Mucosa of rectum (tissue), 2 donors: Measurements from ENCODE around the gene HIGD1A.

Experiments
- H3K27ac ChIP-seq, 2 donors: one replicate each; pipeline ENCODE4 v1.7.0; 2013; ENCODE audit warnings: inconsistent platforms in 2 of 2, low read depth in 2 of 2, low read length in 2 of 2
- H3K27me3 ChIP-seq, 2 donors: one replicate each; pipeline ENCODE4 v1.7.0; 2013; ENCODE audit warnings: low read length in 2 of 2; ENCODE audit not compliant: control insufficient read depth in 2 of 2, insufficient read depth in 2 of 2
- H3K36me3 ChIP-seq, 2 donors: one replicate each; pipeline ENCODE4 v1.7.0; 2013; ENCODE audit warnings: low read length in 2 of 2; ENCODE audit not compliant: control insufficient read depth in 2 of 2, insufficient read depth in 2 of 2
- H3K4me1 ChIP-seq, 2 donors: one replicate each; pipeline ENCODE4 v1.7.0; 2013; ENCODE audit warnings: low read length in 2 of 2, mild to moderate bottlenecking in 1 of 2; ENCODE audit not compliant: control insufficient read depth in 2 of 2, insufficient read depth in 2 of 2
- H3K4me3 ChIP-seq, 2 donors: one replicate each; pipeline ENCODE4 v1.7.0; 2013; ENCODE audit warnings: low read length in 2 of 2
- H3K9ac ChIP-seq, 2 donors: one replicate each; pipeline ENCODE4 v1.7.0; 2013; ENCODE audit warnings: low read length in 2 of 2, low read depth in 1 of 2, mild to moderate bottlenecking in 1 of 2
- H3K9me3 ChIP-seq, 2 donors: one replicate each; pipeline ENCODE4 v1.7.0; 2013; ENCODE audit warnings: low read length in 2 of 2; ENCODE audit not compliant: control insufficient read depth in 2 of 2
- donor health status: healthy.
- donor health status: Normal muscosa, but diverticular disease.

Gene HIGD1A

GRCh38 chr3:42801784-42802183, 2.5 kb downstream of the HIGD1A start:
- Histone ChIP-seq H3K27me3 (no peaks in the 10 kb centered on the region), H3K9ac (peak overlapping the region in 1 of 2 donors; percentile 100), H3K36me3 (no peaks in the 10 kb centered on the region), H3K27ac (peak overlapping the region in 1 of 2 donors; percentile 99), H3K4me3 (peak overlapping the region; percentile 76 to 82), H3K4me1 (peaks cover 12 to 21% of the 10 kb centered on the region in 2 donors), H3K9me3 (no peaks in the 10 kb centered on the region)

GRCh38 chr3:42801048-42801620, 3.2 kb downstream of the HIGD1A start:
- Histone ChIP-seq H3K27me3 (no peaks in the 10 kb centered on the region), H3K36me3 (no peaks in the 10 kb centered on the region), H3K27ac (peak overlapping the region in 1 of 2 donors; percentile 99), H3K9me3 (no peaks in the 10 kb centered on the region), H3K9ac (peak overlapping the region in 1 of 2 donors; percentile 42), H3K4me3 (peak overlapping the region; percentile 76 to 82), H3K4me1 (peaks cover 12 to 21% of the 10 kb centered on the region in 2 donors)

- Histone ChIP-seq H3K27ac (no peak overlapping the region), H3K4me1 (peaks cover 11 to 21% of the 10 kb centered on the region in 2 donors), H3K36me3 (no peaks in the 10 kb centered on the region), H3K4me3 (no peak overlapping the region), H3K27me3 (no peaks in the 10 kb centered on the region), H3K9ac (no peak overlapping the region), H3K9me3 (no peaks in the 10 kb centered on the region)
Measured at GRCh38 chr3:42800251-42800650, 4.0 kb downstream of the HIGD1A start.

GRCh38 chr3:42799376-42799775, 4.9 kb downstream of the HIGD1A start:
- H3K4me1 ChIP-seq: peaks cover 9 to 21% of the 10 kb centered on the region in 2 donors
- no peaks in the 10 kb centered on the region for H3K36me3 ChIP-seq
- no peaks in the 10 kb centered on the region for H3K27me3 ChIP-seq
- H3K9ac ChIP-seq: no peak overlapping the region
- no peaks in the 10 kb centered on the region for H3K9me3 ChIP-seq
- no peak overlapping the region for H3K27ac ChIP-seq
- no peak overlapping the region for H3K4me3 ChIP-seq

GRCh38 chr3:42796332-42796885, 7.9 kb downstream of the HIGD1A start:
- peaks cover 6 to 7% of the 10 kb centered on the region in 2 donors for H3K4me1 ChIP-seq
- no peaks in the 10 kb centered on the region for H3K9me3 ChIP-seq
- no peak overlapping the region for H3K4me3 ChIP-seq
- peaks cover 0 to 8% of the 10 kb centered on the region in 2 donors for H3K36me3 ChIP-seq
- H3K27ac ChIP-seq: no peak overlapping the region
- no peak overlapping the region for H3K9ac ChIP-seq
- H3K27me3 ChIP-seq: no peaks in the 10 kb centered on the region

GRCh38 chr3:42795621-42796181, 8.6 kb downstream of the HIGD1A start:
- Histone ChIP-seq H3K9me3 (no peaks in the 10 kb centered on the region), H3K36me3 (peaks cover 5 to 10% of the 10 kb centered on the region in 2 donors), H3K27me3 (no peaks in the 10 kb centered on the region), H3K27ac (no peak overlapping the region), H3K4me3 (no peak overlapping the region), H3K9ac (no peak overlapping the region), H3K4me1 (peaks cover 0 to 4% of the 10 kb centered on the region in 2 donors)

- peaks cover 11 to 25% of the 10 kb centered on the region in 2 donors for H3K36me3 ChIP-seq
- H3K27ac ChIP-seq: no peak overlapping the region
- no peaks in the 10 kb centered on the region for H3K27me3 ChIP-seq
- H3K9me3 ChIP-seq: no peaks in the 10 kb centered on the region
- H3K4me1 ChIP-seq: peaks cover 0 to 2% of the 10 kb centered on the region in 2 donors
- no peak overlapping the region for H3K4me3 ChIP-seq
- H3K9ac ChIP-seq: no peak overlapping the region
Measured at GRCh38 chr3:42790714-42791229, 13.5 kb downstream of the HIGD1A start.

GRCh38 chr3:42786631-42787030, 17.7 kb downstream of the HIGD1A start:
- no peak overlapping the region for H3K9ac ChIP-seq

GRCh38 chr3:42786212-42786611, 18.1 kb downstream of the HIGD1A start:
- Histone ChIP-seq H3K36me3 (peaks cover 30 to 39% of the 10 kb centered on the region in 2 donors), H3K9me3 (no peaks in the 10 kb centered on the region), H3K27me3 (no peaks in the 10 kb centered on the region), H3K4me3 (no peak overlapping the region), H3K4me1 (peaks cover under 1 to 1% of the 10 kb centered on the region in 2 donors), H3K9ac (no peak overlapping the region), H3K27ac (no peak overlapping the region)

More at GRCh38 chr3:42786631-42787030, 17.7 kb downstream of the HIGD1A start:
- no peak overlapping the region for H3K27ac ChIP-seq
- H3K4me1 ChIP-seq: no peaks in the 10 kb centered on the region
- no peaks in the 10 kb centered on the region for H3K27me3 ChIP-seq
- H3K4me3 ChIP-seq: no peak overlapping the region
- peaks cover 28 to 39% of the 10 kb centered on the region in 2 donors for H3K36me3 ChIP-seq
- no peaks in the 10 kb centered on the region for H3K9me3 ChIP-seq
